ENCODE measurements around the gene SAMD14. TPM values are rescaled to one million over a fixed set of nuclear protein-coding genes. Genes with fewer than 3 reads are reported as not detected.
A peak's percentile ranks its signal among the peaks of the same experiment; 100 is the strongest.

The SAMD14 gene
- total and polyA plus RNA-seq, 12 donors = 1.5 to 3.8 (median 2.0) TPM

DNA sequence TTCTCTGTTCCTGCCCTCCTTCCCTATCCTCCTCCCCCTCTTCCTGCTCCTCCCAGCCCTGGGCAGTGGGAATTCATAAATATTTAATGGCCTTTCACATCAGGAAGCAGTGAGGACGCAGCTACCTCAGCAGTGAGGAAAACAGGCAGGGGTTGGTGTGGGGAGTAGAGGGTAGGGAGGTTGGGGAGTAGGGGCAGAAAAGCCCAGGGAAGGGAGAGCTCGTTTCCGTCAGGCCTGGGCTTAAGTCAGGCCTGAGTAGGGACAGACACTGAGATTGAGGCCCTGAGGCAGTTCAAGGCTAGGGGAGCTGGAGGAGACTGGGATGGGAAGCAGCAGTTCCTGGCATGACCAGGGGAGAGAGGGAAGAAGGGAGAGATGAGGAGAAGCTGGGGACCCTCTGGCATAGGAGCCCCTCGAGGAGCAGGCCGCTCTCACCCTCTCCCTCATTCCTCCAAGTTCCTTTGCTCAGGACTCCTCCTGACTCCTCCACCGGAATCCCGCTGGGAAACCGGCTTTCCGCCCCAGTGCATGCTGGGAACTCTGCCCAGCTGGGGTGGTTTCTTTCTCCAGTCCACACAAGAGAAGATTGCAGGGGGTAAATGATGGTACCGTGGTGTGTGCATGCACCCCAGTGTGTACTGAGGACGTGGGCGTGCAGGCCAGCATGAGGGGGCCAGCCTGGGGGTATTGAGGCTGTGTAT is 6.2 kb downstream of the SAMD14 start:
- Histone ChIP-seq H3K36me3 (no peaks in the 10 kb centered on the region), H3K27ac (peak overlapping the region in 4 of 10 donors; percentile 38 to 69 (median 50)), H3K4me3 (no peak overlapping the region), H3K4me1 (peaks cover under 1 to 27% (median 12%) of the 10 kb centered on the region in 9 donors), H3K27me3 (peaks cover 0 to 42% (median 0%) of the 10 kb centered on the region in 7 donors), H3K9me3 (no peaks in the 10 kb centered on the region)
- no peak for DNase-seq
- peak in 7 of 8 donors; percentile 7 to 50 (median 29) for ATAC-seq
- WGBS, 2 donors = 43 to 44% methylated on average over 12 of the region's 12 CpGs
- TF ChIP-seq, protein P1, sequence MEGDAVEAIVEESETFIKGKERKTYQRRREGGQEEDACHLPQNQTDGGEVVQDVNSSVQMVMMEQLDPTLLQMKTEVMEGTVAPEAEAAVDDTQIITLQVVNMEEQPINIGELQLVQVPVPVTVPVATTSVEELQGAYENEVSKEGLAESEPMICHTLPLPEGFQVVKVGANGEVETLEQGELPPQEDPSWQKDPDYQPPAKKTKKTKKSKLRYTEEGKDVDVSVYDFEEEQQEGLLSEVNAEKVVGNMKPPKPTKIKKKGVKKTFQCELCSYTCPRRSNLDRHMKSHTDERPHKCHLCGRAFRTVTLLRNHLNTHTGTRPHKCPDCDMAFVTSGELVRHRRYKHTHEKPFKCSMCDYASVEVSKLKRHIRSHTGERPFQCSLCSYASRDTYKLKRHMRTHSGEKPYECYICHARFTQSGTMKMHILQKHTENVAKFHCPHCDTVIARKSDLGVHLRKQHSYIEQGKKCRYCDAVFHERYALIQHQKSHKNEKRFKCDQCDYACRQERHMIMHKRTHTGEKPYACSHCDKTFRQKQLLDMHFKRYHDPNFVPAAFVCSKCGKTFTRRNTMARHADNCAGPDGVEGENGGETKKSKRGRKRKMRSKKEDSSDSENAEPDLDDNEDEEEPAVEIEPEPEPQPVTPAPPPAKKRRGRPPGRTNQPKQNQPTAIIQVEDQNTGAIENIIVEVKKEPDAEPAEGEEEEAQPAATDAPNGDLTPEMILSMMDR (IDR thresholded peaks at IDR 0.05) = no peak
- intact Hi-C loops (cut with DNase I) = loop anchor here in 1 of 10 donors (5.0 kb wide), 1 partner anchor 39 kb away; no protein-coding TSS in a partner anchor

DNA sequence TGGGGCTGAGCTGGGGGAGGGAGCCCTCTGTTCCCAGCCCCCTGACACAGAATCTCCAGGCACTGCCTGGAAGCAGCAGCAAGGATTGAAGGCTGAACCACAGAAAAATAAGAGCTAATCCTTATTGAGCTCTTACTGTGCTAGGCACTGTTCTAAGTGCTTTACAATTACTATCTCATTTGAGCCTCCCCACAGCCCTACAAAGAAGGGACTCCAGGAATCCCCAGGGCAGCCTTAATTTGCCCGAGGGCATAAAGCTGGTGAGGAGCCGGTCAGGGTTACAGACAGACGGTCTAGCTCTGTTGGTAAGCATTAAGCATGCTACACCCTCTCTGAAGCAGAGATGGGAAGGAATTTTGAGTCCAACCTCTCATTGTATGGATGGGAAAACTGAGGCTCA is 7.0 kb downstream of the SAMD14 start:
- 94 to 95% methylated on average over 3 of the region's 3 CpGs for WGBS, 2 donors
- no peak overlapping the region for H3K27ac ChIP-seq

DNA sequence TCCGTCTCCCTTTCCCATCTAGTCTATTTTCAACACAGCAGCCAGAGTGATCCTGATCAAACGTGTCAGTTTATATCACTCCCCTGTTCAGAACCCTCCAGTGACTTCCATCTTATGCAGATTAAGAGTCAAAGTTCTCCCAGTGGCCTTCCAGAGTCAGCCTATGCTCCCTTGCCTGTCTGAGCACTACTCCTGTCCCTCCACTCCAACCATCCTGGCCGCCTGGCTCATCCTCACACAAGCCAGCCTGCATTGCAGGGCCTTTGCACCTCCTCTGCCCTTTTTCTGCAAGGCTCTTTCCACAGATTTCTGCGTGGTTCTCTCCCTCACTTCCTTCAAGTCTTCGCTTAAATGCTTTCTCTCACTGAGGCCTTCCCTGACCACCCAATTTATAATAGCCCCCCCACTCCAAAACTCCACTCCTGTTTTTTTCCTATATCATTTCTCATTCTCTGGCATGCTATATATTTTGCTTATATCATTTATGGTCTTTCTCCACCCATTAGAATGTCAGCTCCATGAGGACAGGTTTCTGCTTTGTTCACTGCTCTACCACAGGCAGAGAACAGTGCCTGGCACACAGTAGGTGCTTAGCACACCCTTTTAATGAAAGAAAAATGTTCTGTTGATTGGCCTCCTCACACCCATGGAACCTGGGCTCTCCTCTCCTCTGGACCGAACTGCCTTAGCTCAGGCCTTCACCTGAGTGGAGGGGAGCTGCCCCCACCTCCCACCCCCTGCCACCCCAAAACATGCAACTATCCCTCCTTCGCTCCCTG is 9.3 kb downstream of the SAMD14 start:
- WGBS, 2 donors = 94 to 95% methylated on average over 7 of the region's 7 CpGs
- TF ChIP-seq, protein P1 (IDR thresholded peaks at IDR 0.05) = no peak
- ATAC-seq = no peak

More for the DNA sequence above, 7.0 kb downstream of the SAMD14 start:
- intact Hi-C loops (cut with DNase I) = loop anchor here in 2 of 10 donors (1.0 to 5.0 kb wide), 2 partner anchors 15 to 39 kb away; no protein-coding TSS in a partner anchor
- TF ChIP-seq, protein P1 (IDR thresholded peaks at IDR 0.05) = no peak
- H3K36me3 ChIP-seq = no peaks in the 10 kb centered on the region
- no peaks in the 10 kb centered on the region for H3K9me3 ChIP-seq
- H3K4me1 ChIP-seq = peaks cover 0 to 22% (median 8%) of the 10 kb centered on the region in 9 donors
- no peak overlapping the region for H3K4me3 ChIP-seq
- no peak for DNase-seq
- ATAC-seq = no peak
- peaks cover 0 to 45% (median 0%) of the 10 kb centered on the region in 7 donors for H3K27me3 ChIP-seq

DNA sequence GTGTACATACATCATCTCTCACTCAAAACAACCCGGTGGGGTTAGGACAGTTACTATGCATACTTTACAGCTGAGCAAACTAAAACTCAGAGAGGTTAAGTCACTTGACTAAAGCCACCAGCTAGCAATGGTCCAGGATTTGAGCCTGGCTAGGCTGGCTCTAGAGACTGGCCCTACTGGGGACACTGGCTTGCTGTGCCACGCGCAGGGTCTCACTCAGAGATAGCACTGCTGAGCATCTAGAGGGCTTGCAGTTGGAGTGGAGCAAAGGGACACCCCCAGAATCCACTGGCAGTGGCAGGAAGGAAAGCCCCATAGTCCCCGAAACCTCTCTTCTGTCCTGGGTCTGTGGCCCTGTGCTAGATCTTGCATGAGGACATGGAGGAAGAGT is 11.1 kb downstream of the SAMD14 start:
- Histone ChIP-seq H3K27me3 (peaks cover 0 to 60% (median 0%) of the 10 kb centered on the region in 7 donors), H3K9me3 (no peaks in the 10 kb centered on the region), H3K4me1 (peaks cover 5 to 47% (median 9%) of the 10 kb centered on the region in 9 donors), H3K4me3 (no peak overlapping the region), H3K36me3 (no peaks in the 10 kb centered on the region), H3K27ac (no peak overlapping the region)
- TF ChIP-seq, protein P1 (IDR thresholded peaks at IDR 0.05) = no peak
- DNase-seq (no peak), ATAC-seq (no peak)
- 94 to 98% methylated on average over 4 of the region's 4 CpGs for WGBS, 2 donors
- intact Hi-C loops (cut with DNase I) = loop anchor here in 3 of 10 donors (5.0 to 10.0 kb wide), 2 partner anchors 43 to 46 kb away; partner anchors contain the start of gene SGCA (in 2 of the 3)

More for the DNA sequence above, 9.3 kb downstream of the SAMD14 start:
- no peak overlapping the region for H3K4me3 ChIP-seq
- no peak for DNase-seq
- peaks cover 3 to 33% (median 12%) of the 10 kb centered on the region in 9 donors for H3K4me1 ChIP-seq
- intact Hi-C loops (cut with DNase I) = loop anchor here in 1 of 10 donors (5.0 kb wide), 1 partner anchor 42 kb away; no protein-coding TSS in a partner anchor
- no peaks in the 10 kb centered on the region for H3K9me3 ChIP-seq
- peaks cover 0 to 53% (median 0%) of the 10 kb centered on the region in 7 donors for H3K27me3 ChIP-seq
- H3K36me3 ChIP-seq = no peaks in the 10 kb centered on the region
- H3K27ac ChIP-seq = no peak overlapping the region
